Ovary (tissue), 3 donors: ENCODE results near the gene ITGA2.

ENCODE experiments used
- CTCF ChIP-seq, 3 donors: fragments of 450-650 bp in 2 of 3; fragments of 200-600 bp in 1 of 3; IDR thresholded peaks; one replicate each; pipeline versions ENCODE4 v1.5.1 to v1.8.0; 2016 to 2022; ENCODE audit warnings: antibody characterized with exemption in 3 of 3, mild to moderate bottlenecking in 1 of 3
- POLR2A ChIP-seq: fragments of 450-650 bp; IDR thresholded peaks from one replicate; pipeline ENCODE4 v1.6.1; 2017; ENCODE audit warnings: antibody characterized with exemption, mild to moderate bottlenecking, moderate library complexity
- donor health status: DM: no; HTN: no; CAD: no.

GRCh38 chr5:53116597-53116996, 127.4 kb downstream of the ITGA2 start:
- TF ChIP-seq CTCF (IDR thresholded peaks at IDR 0.05) (no peak), POLR2A (no peak)
